Small intestine (tissue), 7 donors: ENCODE measurements around the gene TBC1D4. TPM values are rescaled to one million over a fixed set of nuclear protein-coding genes. Genes with fewer than 3 reads are reported as not detected.
"Not testable (repeated sequence)": the region's sequence is repeated elsewhere in the genome, so short reads cannot be mapped to it uniquely, and the experiment has no call there.

ENCODE experiments used
- DNase-seq, 2 donors: peaks; one replicate each; pipeline versions ENCODE4 v3.0.0 to v3.0.0-alpha.2; 2013
- FAIRE-seq: peaks from 2 replicates; lab custom pipeline; 2012; peaks lifted over from hg19 to GRCh38; lab: Jason Lieb, UNC
- H3K27ac ChIP-seq, 3 donors: one replicate each; pipeline ENCODE4 v1.5.1; 2013; ENCODE audit warnings: low read length in 2 of 3, mild to moderate bottlenecking in 2 of 3, control low read depth in 1 of 3, inconsistent platforms in 1 of 3, low read depth in 1 of 3, moderate library complexity in 1 of 3
- H3K27me3 ChIP-seq, 3 donors: one replicate each; pipeline ENCODE4 v1.6.1; 2013; ENCODE audit warnings: low read length in 3 of 3, inconsistent platforms in 1 of 3; ENCODE audit not compliant: control insufficient read depth in 3 of 3, insufficient read depth in 3 of 3
- H3K36me3 ChIP-seq, 3 donors: one replicate each; pipeline ENCODE4 v1.6.1; 2013; ENCODE audit warnings: low read length in 3 of 3, inconsistent platforms in 1 of 3, low read depth in 1 of 3, mild to moderate bottlenecking in 1 of 3, moderate library complexity in 1 of 3; ENCODE audit not compliant: control insufficient read depth in 3 of 3, insufficient read depth in 2 of 3
- H3K4me1 ChIP-seq, 3 donors: one replicate each; pipeline ENCODE4 v1.6.1; 2013; ENCODE audit warnings: low read length in 2 of 3, inconsistent platforms in 1 of 3, low read depth in 1 of 3, mild to moderate bottlenecking in 1 of 3, moderate library complexity in 1 of 3; ENCODE audit not compliant: control insufficient read depth in 3 of 3, insufficient read depth in 2 of 3
- H3K4me3 ChIP-seq, 3 donors: one replicate each; pipeline ENCODE4 v1.5.1; 2013; ENCODE audit warnings: low read length in 3 of 3, control low read depth in 1 of 3, inconsistent platforms in 1 of 3, low read depth in 1 of 3, mild to moderate bottlenecking in 1 of 3, moderate library complexity in 1 of 3
- H3K9me3 ChIP-seq, 2 donors: one replicate each; pipeline ENCODE4 v1.6.1; 2013; ENCODE audit warnings: low read depth in 1 of 2, low read length in 1 of 2; ENCODE audit not compliant: control insufficient read depth in 2 of 2, insufficient read depth in 1 of 2
- WGBS, 3 donors: extraction: QIAGEN DNeasy Blood & Tissue Kit; methylation state at CpG; one replicate each; pipeline ENCODE4 v1.1.7; 2013; 5-methylcytosine and 5-hydroxymethylcytosine counted together
- polyA plus RNA-seq, 4 donors: library from polyadenylated mRNA; stranded (reverse) in 3 of 4; unstranded in 1 of 4; fragments of 200-250 nt in 3 of 4; fragments of 120-200 nt in 1 of 4; gene quantifications; one replicate each; pipeline versions ENCODE4 v1.2.1 to v1.2.3, GENCODE V29; 2013
- donor health status: healthy with polysubstance abuse.
- donor health status: control.
- donor health status: control.
- donor health status: Bipolar disorder and iron deficiency.
- donor health status: healthy.

Gene TBC1D4
- polyA plus RNA-seq, 4 donors, result 2.4 to 8.1 (median 5.3) TPM

DNA sequence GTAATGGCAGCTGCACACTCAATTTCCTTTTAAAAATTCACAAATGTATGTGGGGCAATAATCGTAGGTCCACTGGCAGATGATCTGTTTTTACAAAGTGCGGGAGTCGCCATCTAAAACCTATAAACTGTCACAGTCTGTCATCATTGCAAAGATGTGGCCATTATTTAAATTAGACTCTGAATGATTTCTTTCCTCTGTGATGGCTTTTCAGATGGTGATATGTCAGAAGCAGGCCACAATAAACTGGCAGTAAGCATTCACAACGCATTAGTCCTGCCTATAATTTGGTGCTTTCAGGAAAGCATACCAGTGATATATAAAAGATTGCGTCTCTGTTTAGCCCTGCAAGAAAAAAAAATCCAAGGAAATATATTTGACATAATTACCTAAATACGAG is 226.8 kb downstream of the TBC1D4 start:
- H3K4me3 ChIP-seq, result no peak overlapping the region
- no peaks in the 10 kb centered on the region for H3K4me1 ChIP-seq
- no peak overlapping the region for H3K27ac ChIP-seq
- no peak for FAIRE-seq
- H3K27me3 ChIP-seq, result no peaks in the 10 kb centered on the region
- no peaks in the 10 kb centered on the region for H3K9me3 ChIP-seq
- H3K36me3 ChIP-seq, result no peaks in the 10 kb centered on the region
- no peak for DNase-seq
- 86 to 92% (median 90%) methylated on average over 6 of the region's 6 CpGs for WGBS, 3 donors

GRCh38 chr13:75251188-75251587 is 230.8 kb downstream of the TBC1D4 start:
- H3K4me3 ChIP-seq, result no peak overlapping the region
- no peak overlapping the region for H3K27ac ChIP-seq
- no peak for FAIRE-seq
- no peaks in the 10 kb centered on the region for H3K36me3 ChIP-seq
- no peaks in the 10 kb centered on the region for H3K27me3 ChIP-seq
- no peaks in the 10 kb centered on the region for H3K4me1 ChIP-seq
- DNase-seq, result no peak
- WGBS, 3 donors, result 69 to 74% (median 73%) methylated on average over 4 of the region's 4 CpGs
- H3K9me3 ChIP-seq, result peaks cover 0 to 8% of the 10 kb centered on the region in 2 donors

- H3K4me3 ChIP-seq, result no peak overlapping the region
- no peak for DNase-seq
- WGBS, 3 donors, result 67 to 80% (median 77%) methylated on average over 7 of the region's 7 CpGs
- H3K27ac ChIP-seq, result no peak overlapping the region
- no peaks in the 10 kb centered on the region for H3K36me3 ChIP-seq
- no peaks in the 10 kb centered on the region for H3K4me1 ChIP-seq
- no peaks in the 10 kb centered on the region for H3K27me3 ChIP-seq
- peaks cover 0 to 8% of the 10 kb centered on the region in 2 donors for H3K9me3 ChIP-seq
- FAIRE-seq, result no peak
Observed at GRCh38 chr13:75250526-75251178, 231.3 kb downstream of the TBC1D4 start.

- not testable (repeated sequence) for FAIRE-seq
Observed at GRCh38 chr13:75245578-75245977, 236.4 kb downstream of the TBC1D4 start.

GRCh38 chr13:75240240-75240639 is 241.7 kb downstream of the TBC1D4 start:
- not testable (repeated sequence) for H3K4me3 ChIP-seq, H3K27me3 ChIP-seq, FAIRE-seq, H3K27ac ChIP-seq, H3K4me1 ChIP-seq, H3K36me3 ChIP-seq, DNase-seq, H3K9me3 ChIP-seq
- 87 to 92% (median 89%) methylated on average over 22 of the region's 22 CpGs for WGBS, 3 donors

More at GRCh38 chr13:75245578-75245977, 236.4 kb downstream of the TBC1D4 start:
- DNase-seq, H3K4me3 ChIP-seq, H3K4me1 ChIP-seq, H3K9me3 ChIP-seq, H3K27ac ChIP-seq, H3K27me3 ChIP-seq, H3K36me3 ChIP-seq: not testable (repeated sequence)
- WGBS, 3 donors, result 81 to 95% (median 84%) methylated on average over 5 of the region's 5 CpGs

DNA sequence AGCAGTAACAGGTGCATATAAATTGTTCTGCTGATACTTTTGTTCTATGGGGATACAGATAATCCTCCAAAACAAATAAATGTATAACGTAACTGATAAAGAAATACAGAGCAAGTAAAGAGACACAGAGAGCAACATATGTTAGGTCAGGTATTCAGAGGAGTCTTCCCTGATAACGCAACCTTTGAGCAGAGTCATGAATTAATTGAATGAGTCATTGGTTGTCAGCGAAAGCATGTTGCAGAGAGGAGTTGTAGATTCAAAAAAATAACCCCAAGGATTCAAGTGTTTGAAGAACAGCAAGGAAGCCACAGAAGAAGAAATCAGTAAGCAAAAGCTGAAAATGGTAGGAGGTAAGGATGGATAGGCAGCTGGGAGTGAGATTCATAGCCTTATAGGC is 245.2 kb downstream of the TBC1D4 start:
- 47 to 80% (median 54%) methylated on average over 3 of the region's 3 CpGs for WGBS, 3 donors
- no peak overlapping the region for H3K27ac ChIP-seq
- no peaks in the 10 kb centered on the region for H3K4me1 ChIP-seq
- no peaks in the 10 kb centered on the region for H3K36me3 ChIP-seq
- no peak overlapping the region for H3K4me3 ChIP-seq
- DNase-seq (peak in 1 of 2 donors; percentile 21), FAIRE-seq (no peak)
- H3K9me3 ChIP-seq, result no peaks in the 10 kb centered on the region
- no peaks in the 10 kb centered on the region for H3K27me3 ChIP-seq

Other genes with a start within 250 kb of the TBC1D4 start
- gene COMMD6, start 55.7 kb upstream of the TBC1D4 start, polyA plus RNA-seq, result 100 to 1,000 TPM in 3 of 4 donors, 10 to 100 TPM in 1; 99.7 to 226 (median 159) TPM
- gene UCHL3, start 67.6 kb upstream of the TBC1D4 start, polyA plus RNA-seq, result 10 to 100 TPM; 30.3 to 63.2 (median 41.8) TPM
- 100 to 1,000 TPM in 1 of 4 donors, 10 to 100 TPM in 3; 31.0 to 136 (median 84.3) TPM for gene LMO7, start 154.2 kb upstream of the TBC1D4 start, polyA plus RNA-seq